ENCODE results near the gene PAPPA.

Gene PAPPA

GRCh38 chr9:116422119-116422979 lies 268.8 kb downstream of the PAPPA start:
- no peak for DNase-seq (ENCODE audit: low read depth)

GRCh38 chr9:116423149-116423548 lies 269.6 kb downstream of the PAPPA start:
- DNase-seq (ENCODE audit: low read depth), result no peak

GRCh38 chr9:116425244-116425643 lies 271.7 kb downstream of the PAPPA start:
- no peak for DNase-seq (ENCODE audit: low read depth)

- no peak for DNase-seq (ENCODE audit: low read depth)
Observed at GRCh38 chr9:116430849-116431248, 277.3 kb downstream of the PAPPA start.

- DNase-seq (ENCODE audit: low read depth), result no peak
Observed at GRCh38 chr9:116432051-116432450, 278.5 kb downstream of the PAPPA start.

- no peak for DNase-seq (ENCODE audit: low read depth)
Observed at GRCh38 chr9:116434314-116434713, 280.7 kb downstream of the PAPPA start.

- no peak for DNase-seq (ENCODE audit: low read depth)
Observed at GRCh38 chr9:116435706-116436105, 282.1 kb downstream of the PAPPA start.

GRCh38 chr9:116436121-116436520 lies 282.5 kb downstream of the PAPPA start:
- DNase-seq (ENCODE audit: low read depth), result no peak

- no peak for DNase-seq (ENCODE audit: low read depth)
Observed at GRCh38 chr9:116437411-116438370, 284.1 kb downstream of the PAPPA start.

- DNase-seq (ENCODE audit: low read depth), result no peak
Observed at GRCh38 chr9:116442528-116442927, 288.9 kb downstream of the PAPPA start.

- DNase-seq (ENCODE audit: low read depth), result no peak
Observed at GRCh38 chr9:116447934-116448333, 294.3 kb downstream of the PAPPA start.

GRCh38 chr9:116448431-116448830 lies 294.8 kb downstream of the PAPPA start:
- no peak for DNase-seq (ENCODE audit: low read depth)

- no peak for DNase-seq (ENCODE audit: low read depth)
Observed at GRCh38 chr9:116449949-116450348, 296.4 kb downstream of the PAPPA start.

GRCh38 chr9:116450378-116451139 lies 297.0 kb downstream of the PAPPA start:
- DNase-seq (ENCODE audit: low read depth), result no peak

GRCh38 chr9:116451500-116452115 lies 298.0 kb downstream of the PAPPA start:
- DNase-seq (ENCODE audit: low read depth), result no peak

Data from GM04504 (cell line).